HL-60 (cell line): ENCODE measurements around the gene NFATC2IP.
"Not testable (repeated sequence)": the region's sequence is repeated elsewhere in the genome, so short reads cannot be mapped to it uniquely, and the experiment has no call there.

Source experiments
- CTCF ChIP-seq: IDR thresholded peaks from one replicate; pipeline ENCODE4 v1.5.1; 2011; ENCODE audit warnings: low read length, control low read depth, inconsistent platforms; ENCODE audit not compliant: insufficient read depth
- GABPA ChIP-seq: IDR thresholded peaks from 2 replicates; pipeline ENCODE4 v1.6.1; 2012; ENCODE audit warnings: low read depth
- POLR2AphosphoS5 ChIP-seq: IDR thresholded peaks from 2 replicates; pipeline ENCODE4 v1.6.1; 2012; ENCODE audit warnings: low read depth
- REST ChIP-seq: IDR thresholded peaks from 2 replicates; pipeline ENCODE4 v1.6.1; 2012; ENCODE audit warnings: low read depth; ENCODE audit not compliant: insufficient replicate concordance
- SPI1 ChIP-seq: IDR thresholded peaks from 2 replicates; pipeline ENCODE4 v1.6.1; 2012; ENCODE audit warnings: low read depth, mild to moderate bottlenecking, borderline replicate concordance

GRCh38 chr16:29004496-29005139 is 53.9 kb downstream of the NFATC2IP start:
- TF ChIP-seq CTCF, REST, POLR2AphosphoS5, GABPA, SPI1: not testable (repeated sequence)
